HG03558 (cell line): ENCODE data around the gene NXPH4.
A peak's percentile ranks its signal among the peaks of the same experiment; 100 is the strongest.

Source experiments
- ATAC-seq: cut with Tn5 transposase; IDR thresholded peaks from one replicate; pipeline ENCODE4 v1.9.1; 2021; ENCODE audit warnings: moderate number of reproducible peaks; ENCODE audit not compliant: unreplicated experiment; ENCODE audit errors: extremely low read depth

NXPH4 gene

GRCh38 chr12:57182918-57183575, 33.5 kb upstream of the NXPH4 start:
- ATAC-seq = peak; percentile 70

GRCh38 chr12:57183939-57184725, 32.5 kb upstream of the NXPH4 start:
- ATAC-seq = no peak

- no peak for ATAC-seq
Observed at GRCh38 chr12:57185403-57185802, 31.2 kb upstream of the NXPH4 start.

- ATAC-seq = no peak
Observed at GRCh38 chr12:57185906-57186508, 30.6 kb upstream of the NXPH4 start.

GRCh38 chr12:57187222-57188089, 29.1 kb upstream of the NXPH4 start:
- no peak for ATAC-seq

GRCh38 chr12:57188090-57188425, 28.5 kb upstream of the NXPH4 start:
- ATAC-seq = no peak

- no peak for ATAC-seq
Observed at GRCh38 chr12:57190037-57190436, 26.6 kb upstream of the NXPH4 start.

- ATAC-seq = no peak
Observed at GRCh38 chr12:57190821-57191220, 25.8 kb upstream of the NXPH4 start.

GRCh38 chr12:57191410-57191809, 25.2 kb upstream of the NXPH4 start:
- no peak for ATAC-seq

GRCh38 chr12:57192920-57193319, 23.7 kb upstream of the NXPH4 start:
- no peak for ATAC-seq

GRCh38 chr12:57193706-57194245, 22.8 kb upstream of the NXPH4 start:
- ATAC-seq = no peak

- ATAC-seq = no peak
Observed at GRCh38 chr12:57194253-57194652, 22.3 kb upstream of the NXPH4 start.

GRCh38 chr12:57195186-57195585, 21.4 kb upstream of the NXPH4 start:
- ATAC-seq = no peak

GRCh38 chr12:57195611-57196371, 20.8 kb upstream of the NXPH4 start:
- no peak for ATAC-seq

- no peak for ATAC-seq
Observed at GRCh38 chr12:57196439-57196838, 20.2 kb upstream of the NXPH4 start.

GRCh38 chr12:57196956-57197355, 19.6 kb upstream of the NXPH4 start:
- no peak for ATAC-seq

- ATAC-seq = no peak
Observed at GRCh38 chr12:57198329-57198728, 18.3 kb upstream of the NXPH4 start.

- no peak for ATAC-seq
Observed at GRCh38 chr12:57199191-57199590, 17.4 kb upstream of the NXPH4 start.

- no peak for ATAC-seq
Observed at GRCh38 chr12:57200497-57200896, 16.1 kb upstream of the NXPH4 start.

- no peak for ATAC-seq
Observed at GRCh38 chr12:57201219-57201618, 15.4 kb upstream of the NXPH4 start.
